Measurements from ENCODE around the gene CBL.
"Not testable (repeated sequence)": the region's sequence is repeated elsewhere in the genome, so short reads cannot be mapped to it uniquely, and the experiment has no call there.

CBL gene

GRCh38 chr11:119185981-119186634, 20.0 kb upstream of the CBL start:
- no peak for DNase-seq

GRCh38 chr11:119187123-119187892, 18.8 kb upstream of the CBL start:
- no peak for DNase-seq

- no peak for DNase-seq
These were observed 18.1 kb upstream of the CBL start for GRCh38 chr11:119188067-119188466.

- no peak for DNase-seq
These were observed 17.3 kb upstream of the CBL start for GRCh38 chr11:119188887-119189286.

- DNase-seq, result no peak
These were observed 16.7 kb upstream of the CBL start for GRCh38 chr11:119189393-119189792.

- no peak for DNase-seq
These were observed 15.6 kb upstream of the CBL start for GRCh38 chr11:119190531-119190930.

GRCh38 chr11:119191265-119191664, 14.9 kb upstream of the CBL start:
- not testable (repeated sequence) for DNase-seq

- DNase-seq, result no peak
These were observed 14.0 kb upstream of the CBL start for GRCh38 chr11:119192111-119192510.

- DNase-seq, result no peak
These were observed 13.1 kb upstream of the CBL start for GRCh38 chr11:119193001-119193400.

- no peak for DNase-seq
These were observed 12.5 kb upstream of the CBL start for GRCh38 chr11:119193626-119194025.

- DNase-seq, result no peak
These were observed 11.2 kb upstream of the CBL start for GRCh38 chr11:119194811-119195440.

GRCh38 chr11:119195680-119196079, 10.5 kb upstream of the CBL start:
- DNase-seq, result no peak

- DNase-seq, result peak; percentile 34
These were observed 9.2 kb upstream of the CBL start for GRCh38 chr11:119196833-119197483.

GRCh38 chr11:119198925-119199324, 7.2 kb upstream of the CBL start:
- no peak for DNase-seq

- DNase-seq, result not testable (repeated sequence)
These were observed 4.9 kb upstream of the CBL start for GRCh38 chr11:119201236-119201635.

- DNase-seq, result no peak
These were observed 3.6 kb upstream of the CBL start for GRCh38 chr11:119202554-119202953.

GRCh38 chr11:119204066-119204465, 2.1 kb upstream of the CBL start:
- no peak for DNase-seq

GRCh38 chr11:119205080-119205479, 1.1 kb upstream of the CBL start:
- no peak for DNase-seq

GRCh38 chr11:119206511-119207414, 624 bp downstream of the CBL start:
- no peak for DNase-seq

- no peak for DNase-seq
These were observed 1.3 kb downstream of the CBL start for GRCh38 chr11:119207415-119207960.

GRCh38 chr11:119209186-119209585, 3.0 kb downstream of the CBL start:
- DNase-seq, result no peak

- no peak for DNase-seq
These were observed 3.9 kb downstream of the CBL start for GRCh38 chr11:119210050-119210449.
